Muscle layer of duodenum (tissue), 2 donors: ENCODE measurements around the gene GALNS.

Experiments
- H3K27ac ChIP-seq: one replicate; pipeline ENCODE4 v1.7.0; 2013; ENCODE audit warnings: mild to moderate bottlenecking, low read length
- H3K27me3 ChIP-seq: one replicate; pipeline ENCODE4 v1.7.0; 2013; ENCODE audit warnings: low read depth, mild to moderate bottlenecking, control low read depth, low read length
- H3K36me3 ChIP-seq, 2 donors: one replicate each; pipeline ENCODE4 v1.7.0; 2013; ENCODE audit warnings: low read length in 2 of 2, control low read depth in 1 of 2, mild to moderate bottlenecking in 1 of 2; ENCODE audit not compliant: insufficient read depth in 2 of 2, control insufficient read depth in 1 of 2
- H3K4me1 ChIP-seq, 2 donors: one replicate each; pipeline ENCODE4 v1.7.0; 2013; ENCODE audit warnings: low read length in 2 of 2, mild to moderate bottlenecking in 2 of 2, control low read depth in 1 of 2, moderate library complexity in 1 of 2; ENCODE audit not compliant: insufficient read depth in 2 of 2, control insufficient read depth in 1 of 2
- H3K4me3 ChIP-seq, 2 donors: one replicate each; pipeline ENCODE4 v1.7.0; 2013; ENCODE audit warnings: low read length in 2 of 2, low read depth in 1 of 2, mild to moderate bottlenecking in 1 of 2
- H3K9me3 ChIP-seq, 2 donors: one replicate each; pipeline ENCODE4 v1.7.0; 2013; ENCODE audit warnings: low read length in 2 of 2, control low read depth in 1 of 2, mild to moderate bottlenecking in 1 of 2; ENCODE audit not compliant: control insufficient read depth in 1 of 2
- donor health status: healthy.

The GALNS gene

DNA sequence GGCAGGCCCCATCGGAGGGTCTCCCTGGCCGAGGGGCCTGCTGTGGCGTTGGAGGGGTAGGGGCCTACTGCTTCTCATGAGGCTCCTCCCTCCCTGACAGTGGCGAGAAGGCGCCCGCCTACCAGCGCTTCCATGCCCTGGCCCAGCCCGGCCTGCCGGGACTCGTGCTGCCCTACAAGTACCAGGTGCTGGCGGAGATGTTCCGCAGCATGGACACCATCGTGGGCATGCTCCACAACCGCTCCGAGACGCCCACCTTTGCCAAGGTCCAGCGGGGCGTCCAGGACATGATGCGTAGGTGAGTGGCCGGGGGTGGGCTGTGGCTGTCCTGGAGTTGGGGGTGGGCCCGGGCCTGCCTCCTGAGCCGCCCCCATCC is 51.4 kb downstream of the GALNS start:
- no peaks in the 10 kb centered on the region for H3K27me3 ChIP-seq
- H3K27ac ChIP-seq: no peak overlapping the region
- peaks cover 2 to 21% of the 10 kb centered on the region in 2 donors for H3K4me1 ChIP-seq
- H3K36me3 ChIP-seq: peaks cover 4 to 6% of the 10 kb centered on the region in 2 donors
- no peaks in the 10 kb centered on the region for H3K9me3 ChIP-seq
- H3K4me3 ChIP-seq: no peak overlapping the region

DNA sequence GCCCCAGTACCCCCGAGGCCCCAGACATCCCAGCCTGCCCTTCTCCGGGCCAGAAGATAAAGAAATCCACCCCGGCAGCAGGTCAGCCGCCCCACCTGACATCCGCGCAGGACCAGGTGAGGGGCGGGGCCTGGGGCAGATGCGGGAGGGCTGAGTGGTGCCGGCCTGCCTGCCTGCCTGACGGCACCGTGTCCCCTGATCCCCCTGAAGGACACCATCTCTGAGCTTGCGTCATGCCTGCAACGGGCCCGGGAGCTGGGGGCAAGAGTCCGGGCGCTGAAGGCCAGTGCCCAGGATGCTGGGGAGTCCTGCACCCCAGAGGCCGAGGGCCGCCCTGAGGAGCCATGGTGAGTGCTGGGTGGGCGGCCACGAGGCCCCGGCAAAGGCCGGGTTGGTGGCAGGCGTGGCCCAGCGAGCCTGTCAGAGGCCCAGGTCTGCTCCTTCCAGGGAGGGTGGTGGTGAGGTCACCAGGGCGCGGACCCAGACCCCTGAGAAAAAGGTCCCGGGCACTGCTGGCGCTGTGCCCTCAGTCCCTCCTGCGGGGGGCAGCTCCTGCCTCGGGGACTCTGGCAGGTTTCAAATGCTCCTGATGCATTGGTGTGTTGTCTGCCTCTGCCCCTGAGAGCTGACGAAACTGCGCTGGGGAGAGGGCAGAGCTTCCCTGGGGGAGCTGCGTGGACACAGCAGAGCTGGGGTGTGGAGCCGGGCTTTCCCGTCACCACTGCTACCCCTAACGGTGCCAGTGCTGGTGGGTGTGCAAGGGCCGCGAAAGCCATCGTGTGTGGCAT is 52.0 kb downstream of the GALNS start:
- H3K9me3 ChIP-seq: no peaks in the 10 kb centered on the region
- no peak overlapping the region for H3K4me3 ChIP-seq
- H3K36me3 ChIP-seq: peaks cover 4 to 6% of the 10 kb centered on the region in 2 donors
- H3K27ac ChIP-seq: no peak overlapping the region
- H3K27me3 ChIP-seq: no peaks in the 10 kb centered on the region
- H3K4me1 ChIP-seq: peaks cover 0 to 15% of the 10 kb centered on the region in 2 donors

DNA sequence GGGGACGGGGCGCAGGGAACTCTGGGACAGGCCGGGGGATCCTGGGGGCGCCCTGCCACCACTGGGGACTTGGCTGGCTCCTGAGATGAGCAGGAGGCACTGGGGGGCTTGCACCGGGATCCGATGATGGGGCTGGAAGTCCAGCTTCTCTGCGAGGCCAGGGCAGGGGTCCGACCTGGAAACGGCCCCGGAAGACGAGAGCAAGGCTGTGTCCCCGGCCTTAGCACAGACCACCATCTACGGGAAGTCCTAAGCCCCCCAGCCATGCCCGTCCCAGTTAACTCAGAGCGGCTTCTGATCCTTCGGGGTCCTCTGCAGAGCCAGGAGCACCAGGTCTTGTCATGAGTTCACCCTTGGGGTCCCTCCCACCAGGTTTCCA is 52.6 kb downstream of the GALNS start:
- Histone ChIP-seq H3K9me3 (no peaks in the 10 kb centered on the region), H3K4me3 (peak overlapping the region in 1 of 2 donors; percentile 68), H3K27ac (no peak overlapping the region), H3K36me3 (peaks cover 2 to 3% of the 10 kb centered on the region in 2 donors), H3K27me3 (no peaks in the 10 kb centered on the region), H3K4me1 (peaks cover 0 to 12% of the 10 kb centered on the region in 2 donors)

DNA sequence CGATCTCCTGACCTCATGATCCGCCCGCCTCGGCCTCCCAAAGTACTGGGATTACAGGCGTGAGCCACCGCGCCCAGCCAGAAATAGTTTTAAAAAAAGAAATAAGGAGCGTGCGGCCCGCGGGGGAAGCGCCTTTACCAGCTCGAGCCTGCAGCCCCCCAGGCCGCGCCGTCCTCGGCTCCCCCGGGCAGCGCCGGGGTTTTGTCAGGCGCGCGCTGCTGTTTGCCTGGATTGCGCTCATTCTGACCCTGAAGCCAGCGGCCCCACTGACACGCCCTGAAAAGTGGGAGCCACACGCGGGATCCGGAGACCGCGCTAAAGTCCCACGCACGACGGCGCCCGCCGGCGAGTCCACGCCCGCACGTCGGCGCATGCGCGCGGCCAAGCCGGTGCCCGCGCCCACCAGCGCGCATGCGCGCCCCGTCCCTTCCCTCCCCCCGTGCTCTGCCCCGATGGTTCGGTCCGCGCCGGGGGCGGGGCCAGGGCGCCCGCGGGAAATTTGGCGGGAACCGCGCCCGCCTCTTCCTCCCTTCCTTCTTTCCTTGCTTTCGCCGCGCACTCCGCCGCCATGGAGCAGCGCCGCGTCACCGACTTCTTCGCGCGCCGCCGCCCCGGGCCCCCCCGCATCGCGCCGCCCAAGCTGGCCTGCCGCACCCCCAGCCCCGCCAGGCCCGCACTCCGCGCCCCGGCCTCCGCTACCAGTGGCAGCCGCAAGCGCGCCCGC is 53.3 kb downstream of the GALNS start, which contains the start of gene CDT1:
Gene CDT1 (plus strand): TSS at position 526 of the 724 bp plus-strand sequence. CDS start 43 bp downstream, at position 569.
- Histone ChIP-seq H3K27me3 (no peaks in the 10 kb centered on the region), H3K4me3 (peak within 1 kb of the TSS; percentile 44 to 68), H3K4me1 (peaks cover 0 to 12% of the 10 kb centered on the region in 2 donors), H3K9me3 (no peaks in the 10 kb centered on the region), H3K27ac (no peak within 1 kb of the TSS), H3K36me3 (no peaks in the 10 kb centered on the region)

DNA sequence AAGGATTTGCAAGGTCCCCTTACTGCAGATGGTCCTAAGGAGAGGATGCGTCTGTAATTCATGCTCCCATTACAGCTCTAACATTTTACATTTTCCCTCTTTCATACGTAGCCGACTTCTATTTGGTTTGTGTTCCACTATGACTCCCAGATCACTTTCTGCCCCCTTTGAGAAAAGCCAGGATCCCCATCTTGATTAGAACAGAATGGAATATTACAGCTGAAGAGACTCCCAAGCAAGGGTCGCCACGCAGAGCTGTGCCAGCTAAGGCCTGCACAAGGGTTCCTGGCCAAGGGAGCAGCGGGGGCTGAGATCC is 56.5 kb downstream of the GALNS start:
- Histone ChIP-seq H3K27me3 (no peaks in the 10 kb centered on the region), H3K4me1 (peaks cover 0 to 12% of the 10 kb centered on the region in 2 donors), H3K9me3 (no peaks in the 10 kb centered on the region), H3K4me3 (no peak overlapping the region), H3K36me3 (no peaks in the 10 kb centered on the region), H3K27ac (no peak overlapping the region)

DNA sequence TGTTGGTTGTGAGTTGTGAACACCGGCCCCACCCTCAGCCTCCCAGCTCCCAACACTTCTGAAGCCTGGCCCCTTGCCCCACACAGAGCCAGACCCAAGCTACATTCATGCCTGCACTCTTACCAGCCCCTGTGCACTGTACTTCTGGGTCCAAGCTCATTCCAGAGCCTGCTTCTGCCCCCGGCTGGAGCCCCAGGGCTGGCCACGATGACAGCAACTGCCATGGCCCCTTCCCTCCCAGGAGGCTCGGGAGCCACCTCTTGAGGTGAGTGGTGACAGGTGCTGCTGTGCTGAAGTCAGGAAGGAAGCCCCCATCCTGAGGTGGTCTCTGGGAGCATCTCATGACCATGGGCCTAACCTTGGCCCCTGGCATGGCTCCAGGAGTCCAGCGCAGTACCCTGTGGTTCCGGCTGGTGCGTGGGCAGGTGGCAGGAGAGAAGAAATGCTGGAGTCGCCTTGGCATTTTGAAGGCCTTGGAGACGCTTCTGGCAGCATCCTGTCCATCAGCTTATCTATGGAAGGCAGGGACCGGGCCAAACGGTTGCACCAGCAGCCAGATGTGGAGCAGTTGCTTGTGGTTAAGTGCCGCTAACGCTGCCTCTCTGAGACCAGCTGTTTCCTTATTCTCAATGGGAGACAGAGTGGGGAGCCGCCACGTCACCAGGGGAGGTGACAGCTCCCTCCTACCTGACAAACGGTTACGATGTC is 57.0 kb downstream of the GALNS start:
- peaks cover 0 to 11% of the 10 kb centered on the region in 2 donors for H3K4me1 ChIP-seq
- H3K27ac ChIP-seq: no peak overlapping the region
- H3K36me3 ChIP-seq: no peaks in the 10 kb centered on the region
- H3K9me3 ChIP-seq: no peaks in the 10 kb centered on the region
- no peaks in the 10 kb centered on the region for H3K27me3 ChIP-seq
- no peak overlapping the region for H3K4me3 ChIP-seq

DNA sequence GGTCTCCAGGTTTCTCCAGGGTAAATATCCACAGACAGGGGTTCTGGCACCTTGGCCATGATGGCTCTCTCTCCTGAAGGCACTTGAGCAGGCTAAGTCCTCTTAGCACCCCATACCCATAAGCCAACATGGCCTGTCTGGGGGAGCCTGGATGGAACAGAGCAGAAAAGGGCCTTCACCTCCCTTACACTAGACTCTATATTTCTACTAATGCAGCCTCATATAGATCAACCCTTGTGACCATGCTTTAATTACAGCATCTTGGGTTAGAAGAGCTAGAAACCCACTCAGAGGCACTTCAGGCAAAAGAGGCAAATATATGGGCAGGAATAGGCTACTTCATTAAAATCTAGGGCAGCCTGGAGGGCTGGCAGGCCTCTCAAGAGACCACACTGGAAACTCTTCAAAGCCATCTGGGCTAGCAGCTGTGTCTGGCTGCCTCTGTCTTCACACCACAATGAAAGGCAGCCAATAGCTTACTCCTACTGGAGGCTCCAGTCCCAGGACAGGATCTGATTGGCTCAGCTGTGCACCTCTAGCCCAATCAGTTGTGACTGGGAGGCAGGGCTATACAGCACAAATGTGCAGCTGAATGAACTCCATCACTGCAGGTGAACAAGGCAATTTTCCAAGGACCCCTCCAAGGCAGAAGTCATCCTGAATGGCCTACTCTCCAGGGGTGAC is 57.8 kb downstream of the GALNS start:
- Histone ChIP-seq H3K9me3 (no peaks in the 10 kb centered on the region), H3K36me3 (no peaks in the 10 kb centered on the region), H3K4me3 (no peak overlapping the region), H3K27ac (no peak overlapping the region), H3K4me1 (peaks cover 0 to 2% of the 10 kb centered on the region in 2 donors), H3K27me3 (no peaks in the 10 kb centered on the region)

DNA sequence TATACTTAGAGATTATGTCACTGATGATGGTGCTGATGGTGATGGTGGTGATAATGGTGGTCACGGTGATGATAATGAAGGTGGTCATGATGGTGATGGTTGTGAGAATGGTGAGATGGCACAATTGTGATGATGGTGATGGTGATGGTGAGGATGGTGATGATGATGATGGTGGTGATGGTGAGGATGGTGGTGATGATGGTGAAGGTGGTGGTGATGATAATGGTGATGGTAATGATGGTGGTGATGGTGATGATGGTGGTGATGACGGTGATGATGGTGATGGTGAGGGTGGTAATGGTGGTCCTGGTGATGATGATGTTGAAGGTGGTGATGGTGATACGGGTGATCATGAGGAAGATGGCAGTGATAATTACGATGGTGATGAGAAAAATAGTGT is 58.7 kb downstream of the GALNS start:
- peaks cover under 1% of the 10 kb centered on the region for H3K27me3 ChIP-seq
- no peaks in the 10 kb centered on the region for H3K9me3 ChIP-seq
- no peak overlapping the region for H3K4me3 ChIP-seq
- peaks cover 0 to 4% of the 10 kb centered on the region in 2 donors for H3K4me1 ChIP-seq
- H3K36me3 ChIP-seq: no peaks in the 10 kb centered on the region
- no peak overlapping the region for H3K27ac ChIP-seq

DNA sequence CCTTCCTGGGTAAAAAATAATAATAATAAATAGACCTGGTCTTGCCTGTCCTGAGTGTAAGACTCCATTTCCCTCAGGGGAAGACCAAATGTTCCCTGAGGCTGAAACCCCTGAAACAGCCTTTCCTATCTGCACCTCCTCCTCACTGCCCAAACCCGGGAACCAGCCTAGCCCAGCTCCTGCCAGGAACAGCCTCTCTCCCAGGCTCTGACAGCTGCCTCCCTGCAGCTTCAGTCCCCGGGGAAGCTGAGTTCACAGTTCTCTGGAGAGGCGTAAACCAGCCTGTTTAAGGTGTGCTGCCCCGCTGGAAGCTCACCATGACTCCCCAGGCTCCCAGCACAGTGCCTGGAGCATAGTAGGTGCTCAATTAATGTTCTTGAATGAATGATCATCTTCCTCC is 60.5 kb downstream of the GALNS start:
- Histone ChIP-seq H3K36me3 (no peaks in the 10 kb centered on the region), H3K27me3 (peaks cover 4% of the 10 kb centered on the region), H3K4me1 (peaks cover 0 to 7% of the 10 kb centered on the region in 2 donors), H3K9me3 (no peaks in the 10 kb centered on the region), H3K27ac (no peak overlapping the region), H3K4me3 (no peak overlapping the region)

DNA sequence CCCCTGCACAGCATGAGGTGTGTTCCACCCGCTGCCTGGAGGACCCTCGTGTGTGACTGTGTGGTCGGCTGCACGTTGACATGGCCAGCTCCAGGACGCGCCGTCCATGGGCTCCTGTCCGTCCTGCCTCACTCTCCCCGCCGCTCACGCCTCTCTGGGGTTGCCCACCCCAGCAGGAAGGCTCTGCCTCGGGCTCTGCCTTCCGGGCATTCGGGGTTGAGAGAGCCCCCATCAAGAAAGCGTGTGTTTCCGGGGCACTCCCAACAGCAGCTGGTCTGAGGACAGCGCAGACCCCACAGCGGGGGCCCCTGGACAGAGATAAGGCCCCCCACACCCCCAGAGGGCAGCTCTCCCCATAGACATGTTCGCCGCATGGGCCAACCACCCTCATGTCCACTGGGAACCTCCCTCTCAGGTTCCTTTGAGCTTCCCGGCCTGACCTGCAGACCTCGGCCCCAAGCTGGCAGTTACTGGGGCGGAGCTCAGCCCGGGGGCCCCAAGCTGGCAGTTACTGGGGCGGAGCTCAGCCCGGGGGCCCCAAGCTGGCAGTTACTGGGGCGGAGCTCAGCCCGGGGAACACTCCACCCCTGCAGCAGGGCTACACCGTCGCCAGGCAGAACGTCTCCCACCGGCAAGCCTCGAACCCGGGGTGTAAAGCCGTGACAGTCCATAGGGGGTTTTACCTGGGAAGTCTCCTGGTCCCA is 63.3 kb downstream of the GALNS start:
- no peak overlapping the region for H3K4me3 ChIP-seq
- H3K9me3 ChIP-seq: no peaks in the 10 kb centered on the region
- H3K27me3 ChIP-seq: peaks cover 4% of the 10 kb centered on the region
- H3K36me3 ChIP-seq: no peaks in the 10 kb centered on the region
- H3K27ac ChIP-seq: no peak overlapping the region
- H3K4me1 ChIP-seq: peaks cover 0 to 7% of the 10 kb centered on the region in 2 donors
